K562 (cell line): ENCODE results near the gene CACNA2D2. TPM values are rescaled to one million over a fixed set of nuclear protein-coding genes. Genes with fewer than 3 reads are reported as not detected.

ENCODE experiments used
- E2F5 ChIP-seq: sonication (generic); formaldehyde crosslinking; IDR thresholded peaks from 2 replicates; pipeline ENCODE4 v1.8.0; 2022; ENCODE audit warnings: mild to moderate bottlenecking, missing genetic modification reagents
- RB1 ChIP-seq: fragments of 450-650 bp; IDR thresholded peaks from 2 replicates; pipeline ENCODE4 v1.6.1; 2017; ENCODE audit warnings: low read depth, mild to moderate bottlenecking
- SRSF9 ChIP-seq: fragments of 200-400 bp; formaldehyde crosslinking; IDR thresholded peaks from 2 replicates; pipeline ENCODE4 v1.6.1; 2017; ENCODE audit warnings: low read depth, low read length, borderline replicate concordance
- ZBTB2 ChIP-seq: fragments of 450-650 bp; IDR thresholded peaks from 2 replicates; pipeline ENCODE4 v1.6.1; 2016; ENCODE audit warnings: antibody characterized with exemption
- ZNF143 ChIP-seq: sonication (generic); formaldehyde crosslinking; IDR thresholded peaks from 2 replicates; pipeline ENCODE4 v1.9.0; 2022; ENCODE audit warnings: mild to moderate bottlenecking, missing genetic modification reagents
- ZNF174 ChIP-seq: fragments of 250-450 bp; sonication (Bioruptor Pico); IDR thresholded peaks from 2 replicates; pipeline ENCODE4 v1.4.0; 2020; ENCODE audit warnings: mild to moderate bottlenecking
- ZNF318 ChIP-seq, 2 experiments: fragments of 450-650 bp; IDR thresholded peaks; 2 replicates each; pipeline ENCODE4 v1.6.1; 2016; ENCODE audit warnings: mild to moderate bottlenecking in 2 of 2, borderline replicate concordance in 1 of 2, low read depth in 1 of 2, moderate library complexity in 1 of 2
- ZNF609 ChIP-seq: sonication (generic); formaldehyde crosslinking; IDR thresholded peaks from 2 replicates; pipeline ENCODE4 v1.8.1; 2023; ENCODE audit warnings: missing genetic modification reagents, mild to moderate bottlenecking, borderline replicate concordance
- polyA plus RNA-seq, 8 experiments: library from polyadenylated mRNA; depleted of rRNA in 4 of 8; stranded (reverse) in 5 of 8; unstranded in 3 of 8; fragments of >200 nt; fragmentation: Nextera tagmentation in 2 of 8; fragmentation: Illumina TruSeq in 1 of 8; extraction: Ambion mirVana in 2 of 8; extraction: Trizol in 1 of 8; gene quantifications; 2 replicates each; pipeline versions ENCODE4 v1.2.1 to v1.2.3, GENCODE V29; 2011 to 2014; ENCODE audit warnings: inconsistent platforms in 1 of 8, missing spikeins in 1 of 8
- total RNA-seq, 7 experiments: library from RNA; depleted of rRNA in 6 of 7; stranded (reverse); fragments of >200 nt in 6 of 7; fragmentation: Illumina TruSeq in 2 of 7; extraction: Trizol in 2 of 7; gene quantifications; 2 replicates each; pipeline versions ENCODE4 v1.2.1 to v1.2.3, GENCODE V29; 2011 to 2021; ENCODE audit warnings: low replicate concordance in 1 of 7

CACNA2D2 gene
- total and polyA plus RNA-seq, 9 of the 15 experiments (the other 6 are each of a cell fraction or from before 2014, with no cell fraction given) = 0.11 to 0.58 (median 0.36) TPM; not detected in 2

- TF ChIP-seq ZNF609 (no peak), ZNF143 (CRISPR knock-in tag) (no peak), RB1 (no peak), ZBTB2 (no peak), E2F5 (CRISPR knock-in tag) (no peak), ZNF318 (IDR thresholded peaks at IDR 0.05; ENCODE audit: borderline replicate concordance in 1 of 2, low read depth in 1 of 2) (no peak), ZNF174 (no peak), SRSF9 (no peak)
Observed at GRCh38 chr3:50503504-50504342, at the start of gene CACNA2D2 (continued).
